Lower leg skin (tissue), 4 donors: ENCODE measurements around the gene AQP9. TPM values are rescaled to one million over a fixed set of nuclear protein-coding genes. Genes with fewer than 3 reads are reported as not detected.

Experiments
- DNase-seq, 2 donors: peaks; one replicate each; pipeline ENCODE4 v3.0.0-alpha.2; 2019; ENCODE audit warnings: low spot score in 2 of 2
- H3K4me3 ChIP-seq: fragments of 200-600 bp; sonication (generic); 2 replicates; pipeline ENCODE4 v1.5.1; 2017; ENCODE audit warnings: mild to moderate bottlenecking, low read depth; ENCODE audit not compliant: poor library complexity, severe bottlenecking
- CTCF ChIP-seq, 3 donors: fragments of 450-650 bp; IDR thresholded peaks; one replicate each; pipeline ENCODE4 v1.5.1; 2016; ENCODE audit warnings: antibody characterized with exemption in 3 of 3, mild to moderate bottlenecking in 3 of 3, moderate library complexity in 2 of 3
- POLR2A ChIP-seq, 2 donors: fragments of 450-650 bp; IDR thresholded peaks; one replicate each; pipeline ENCODE4 v1.6.1; 2016 to 2017; ENCODE audit warnings: antibody characterized with exemption in 2 of 2, mild to moderate bottlenecking in 1 of 2, moderate library complexity in 1 of 2
- WGBS, 2 donors: methylation state at CpG; one replicate each; pipeline ENCODE4 v1.1.5; 2018; 5-methylcytosine and 5-hydroxymethylcytosine counted together
- intact Hi-C: fragments of 100-400 bp; cut with DNase I; formaldehyde crosslinking; loops from one replicate; pipeline ENCODE4 v1.15.0; 2023; ENCODE audit warnings: low total_unique reads
- total RNA-seq, 4 donors: library from RNA; depleted of rRNA; stranded (reverse); fragments of >200 nt; gene quantifications; one replicate each; pipeline ENCODE4 v1.1.0, GENCODE V29; 2016

Gene AQP9
- total RNA-seq, 4 donors from 2014 or later = 22.6 to 75.8 (median 38.1) TPM

- no peak overlapping the region for H3K4me3 ChIP-seq
- intact Hi-C loops = no loop called here
- no peak for DNase-seq
- TF ChIP-seq CTCF (IDR thresholded peaks at IDR 0.05) = no peak
- no peak for TF ChIP-seq POLR2A (IDR thresholded peaks at IDR 0.05)
These were observed 9.9 kb downstream of the AQP9 start for GRCh38 chr15:58148120-58148519.

- WGBS, 2 donors = 86 to 87% methylated on average over 4 of the region's 4 CpGs
- TF ChIP-seq CTCF (IDR thresholded peaks at IDR 0.05) (no peak), POLR2A (IDR thresholded peaks at IDR 0.05) (no peak)
- no peak overlapping the region for H3K4me3 ChIP-seq
- intact Hi-C loops = no loop called here
- no peak for DNase-seq
These were observed 10.7 kb downstream of the AQP9 start for GRCh38 chr15:58148633-58149445.

GRCh38 chr15:58154769-58155168, 16.6 kb downstream of the AQP9 start:
- H3K4me3 ChIP-seq = no peak overlapping the region
- WGBS, 2 donors = 90 to 92% methylated on average over 2 of the region's 2 CpGs
- intact Hi-C loops = no loop called here
- TF ChIP-seq POLR2A (IDR thresholded peaks at IDR 0.05) = no peak
- no peak for TF ChIP-seq CTCF (IDR thresholded peaks at IDR 0.05)
- DNase-seq = no peak

GRCh38 chr15:58159827-58160386, 21.7 kb downstream of the AQP9 start:
- 73 to 80% methylated on average over 6 of the region's 6 CpGs for WGBS, 2 donors
- H3K4me3 ChIP-seq = no peak overlapping the region
- DNase-seq = no peak
- intact Hi-C loops = no loop called here
- no peak for TF ChIP-seq CTCF (IDR thresholded peaks at IDR 0.05)
- TF ChIP-seq POLR2A (IDR thresholded peaks at IDR 0.05) = no peak

GRCh38 chr15:58161436-58161930, 23.3 kb downstream of the AQP9 start:
- no peak for DNase-seq
- 59 to 70% methylated on average over 1 of the region's 1 CpG for WGBS, 2 donors
- TF ChIP-seq CTCF (IDR thresholded peaks at IDR 0.05) (no peak), POLR2A (IDR thresholded peaks at IDR 0.05) (no peak)
- H3K4me3 ChIP-seq = no peak overlapping the region
- intact Hi-C loops = no loop called here
